ENCODE measurements around the gene RPS8. TPM values are rescaled to one million over a fixed set of nuclear protein-coding genes. Genes with fewer than 3 reads are reported as not detected.

RPS8 gene
- total and polyA plus RNA-seq, 2 of the 8 experiments (the other 6 are each of a cell fraction or from before 2014, with no cell fraction given): 2,261 to 2,407 TPM

GRCh38 chr1:44817307-44817706 is 42.0 kb downstream of the RPS8 start:
- H3K4ac ChIP-seq (replicated peaks; ENCODE audit: insufficient read length, low read depth, low read length): peak overlapping the region; percentile 8
- no peak overlapping the region for H3K27ac ChIP-seq (ENCODE audit: low read depth, low read length)
- TF ChIP-seq SUZ12 (IDR thresholded peaks at IDR 0.05; ENCODE audit: low read length) (no peak), SP2 (IDR thresholded peaks at IDR 0.05; ENCODE audit: low read length) (no peak)

More at GRCh38 chr1:44817307-44817706, 42.0 kb downstream of the RPS8 start:
- no peak for FAIRE-seq
- Histone ChIP-seq H2BK20ac (ENCODE audit: low read length) (no peak overlapping the region), H3K79me1 (ENCODE audit: low read depth, low read length) (no peaks in the 10 kb centered on the region), H4K20me1 (replicated peaks in 1 of 2; ENCODE audit: control insufficient read depth in 1 of 2, insufficient read depth in 2 of 2, low read length in 2 of 2) (no peaks in the 10 kb centered on the region), H3K9me3 (ENCODE audit: insufficient read depth in 2 of 2, low read depth in 1 of 2, low read length in 1 of 2) (no peaks in the 10 kb centered on the region), H3K9ac (replicated peaks in 1 of 4; ENCODE audit: extremely low read depth in 1 of 4, low read depth in 3 of 4, low read length in 3 of 4) (no peak overlapping the region), H2AFZ (ENCODE audit: low read length) (no peak overlapping the region), H4K5ac (ENCODE audit: insufficient read length, low read depth, low read length) (no peak overlapping the region), H2BK15ac (ENCODE audit: low read length) (no peak overlapping the region), H3K4me2 (ENCODE audit: insufficient read depth in 1 of 2, low read depth in 2 of 2, low read length in 2 of 2) (no peak overlapping the region), H2AK5ac (ENCODE audit: low read depth, low read length) (no peak overlapping the region), H3K4me1 (replicated peaks in 1 of 4; ENCODE audit: control insufficient read depth in 3 of 4, insufficient read depth in 4 of 4, low read length in 3 of 4) (peaks cover 2 to 11% (median 9%) of the 10 kb centered on the region in 4 experiments; a peak in 6 of 7 replicates), H4K91ac (replicated peaks; ENCODE audit: insufficient read length, low read length) (no peak overlapping the region), H2BK120ac (replicated peaks; ENCODE audit: low read depth, low read length) (no peak overlapping the region), H3K36me3 (ENCODE audit: control insufficient read depth in 2 of 4, insufficient read depth in 4 of 4, low read length in 3 of 4) (no peaks in the 10 kb centered on the region), H3K79me2 (ENCODE audit: control insufficient read depth in 1 of 2, insufficient read depth in 2 of 2, low read length in 2 of 2) (no peaks in the 10 kb centered on the region), H3K4me3 (ENCODE audit: extremely low read depth in 1 of 4, insufficient read depth in 2 of 4, low read depth in 3 of 4, low read length in 4 of 4) (no peak overlapping the region), H3K23me2 (ENCODE audit: low read depth, low read length) (peaks cover 13% of the 10 kb centered on the region), H3K14ac (ENCODE audit: insufficient read length) (no peak overlapping the region), H3K18ac (ENCODE audit: extremely low read depth, low read length) (no peak overlapping the region), H4K8ac (ENCODE audit: extremely low read depth, insufficient read depth, low read length) (no peak overlapping the region), H3K27me3 (replicated peaks in 1 of 4; ENCODE audit: control insufficient read depth in 3 of 4, extremely low read depth in 1 of 4, insufficient read depth in 3 of 4, low read length in 3 of 4) (peaks cover 0 to 4% (median 0%) of the 10 kb centered on the region in 4 experiments; a peak in 4 of 7 replicates), H3K56ac (replicated peaks; ENCODE audit: insufficient read length, low read depth, low read length) (no peak overlapping the region), H3K23ac (ENCODE audit: insufficient read length) (no peak overlapping the region), H2BK12ac (ENCODE audit: low read depth, low read length) (no peak overlapping the region), H2BK5ac (ENCODE audit: low read depth, low read length) (no peak overlapping the region)
- DNase-seq (ENCODE audit: low read depth in 1 of 2, low spot score in 2 of 2): no peak
- WGBS, 2 experiments (ENCODE audit: extremely low coverage in 1 of 2, insufficient coverage in 1 of 2, insufficient read length in 1 of 2, insufficient replicate concordance in 2 of 2, low coverage in 1 of 2, low lambda C conversion rate in 2 of 2, missing lambda C conversion rate in 1 of 2): 88% methylated on average over 2 of the region's 2 CpGs; no CpG with 5 or more reads in 1 of the 2 experiments
- ChIA-PET CTCF (ENCODE audit: partially characterized antibody) (interaction anchor here (0.9 to 3.4 kb wide), 11 partner anchors 11 to 194 kb away, joined by 3 to 21 read pairs (median 4); partner anchors contain the start of genes BTBD19, DYNLT4, HECTD3 and PLK3), POLR2A (ENCODE audit: partially characterized antibody) (interaction anchor here (1.0 to 16.6 kb wide), 10 partner anchors 12 to 508 kb away, joined by 3 to 547 read pairs (median 95); partner anchors contain the start of genes BEST4, BTBD19, DYNLT4 and HECTD3)
